ENCODE results near the gene NCCRP1. TPM values are rescaled to one million over a fixed set of nuclear protein-coding genes. Genes with fewer than 3 reads are reported as not detected.

NCCRP1 gene
- total and polyA plus RNA-seq, 4 donors: 0.05 to 0.97 (median 0.17) TPM

- peaks cover 0 to 5% (median 0%) of the 10 kb centered on the region in 5 donors for H3K4me1 ChIP-seq (ENCODE audit: control insufficient read depth in 5 of 5, insufficient read depth in 5 of 5, low read length in 5 of 5)
- no peaks in the 10 kb centered on the region for H3K9me3 ChIP-seq (ENCODE audit: control insufficient read depth in 4 of 4, insufficient read depth in 3 of 4, low read length in 3 of 4)
- H3K9ac ChIP-seq (ENCODE audit: insufficient read depth in 1 of 2, low read length in 2 of 2): no peak overlapping the region
- no peak for TF ChIP-seq CTCF (IDR thresholded peaks at IDR 0.05; ENCODE audit: control extremely low read depth, extremely low read depth)
- peaks cover 0 to 24% (median 14%) of the 10 kb centered on the region in 3 donors for H3K27me3 ChIP-seq (ENCODE audit: control insufficient read depth in 3 of 3, insufficient read depth in 3 of 3, low read length in 2 of 3)
- H3K27ac ChIP-seq (ENCODE audit: low read depth in 1 of 2, low read length in 1 of 2): no peak overlapping the region
- ATAC-seq (ENCODE audit: insufficient read depth, low FRiP score) (no peak), DNase-seq (no peak)
- 21 to 25% methylated on average over 7 of the region's 7 CpGs for WGBS, 2 donors
- H3K36me3 ChIP-seq (ENCODE audit: control insufficient read depth in 4 of 4, insufficient read depth in 4 of 4, low read length in 4 of 4): no peaks in the 10 kb centered on the region
- no peak overlapping the region for H3K4me3 ChIP-seq
These were observed 444 bp upstream of the NCCRP1 start for GRCh38 chr19:39196320-39196719.

- Histone ChIP-seq H3K27me3 (ENCODE audit: control insufficient read depth in 3 of 3, insufficient read depth in 3 of 3, low read length in 2 of 3) (peaks cover 0 to 34% (median 18%) of the 10 kb centered on the region in 3 donors), H3K9me3 (ENCODE audit: control insufficient read depth in 4 of 4, insufficient read depth in 3 of 4, low read length in 3 of 4) (no peaks in the 10 kb centered on the region), H3K36me3 (ENCODE audit: control insufficient read depth in 4 of 4, insufficient read depth in 4 of 4, low read length in 4 of 4) (no peaks in the 10 kb centered on the region), H3K27ac (ENCODE audit: low read depth in 1 of 2, low read length in 1 of 2) (no peak overlapping the region), H3K9ac (ENCODE audit: insufficient read depth in 1 of 2, low read length in 2 of 2) (no peak overlapping the region), H3K4me3 (no peak overlapping the region), H3K4me1 (ENCODE audit: control insufficient read depth in 5 of 5, insufficient read depth in 5 of 5, low read length in 5 of 5) (peaks cover 0 to 5% (median 0%) of the 10 kb centered on the region in 5 donors)
- WGBS, 2 donors: 52 to 63% methylated on average over 5 of the region's 5 CpGs
- TF ChIP-seq CTCF (IDR thresholded peaks at IDR 0.05; ENCODE audit: control extremely low read depth, extremely low read depth): no peak
- ATAC-seq (ENCODE audit: insufficient read depth, low FRiP score): no peak
- no peak for DNase-seq
These were observed 1.0 kb downstream of the NCCRP1 start for GRCh38 chr19:39197808-39198207.

GRCh38 chr19:39199025-39199424 is 2.3 kb downstream of the NCCRP1 start:
- H3K27me3 ChIP-seq (ENCODE audit: control insufficient read depth in 3 of 3, insufficient read depth in 3 of 3, low read length in 2 of 3): peaks cover 0 to 39% (median 18%) of the 10 kb centered on the region in 3 donors
- H3K9me3 ChIP-seq (ENCODE audit: control insufficient read depth in 4 of 4, insufficient read depth in 3 of 4, low read length in 3 of 4): no peaks in the 10 kb centered on the region
- DNase-seq: peak; percentile 66 to 74 (median 66)

More at GRCh38 chr19:39199025-39199424, 2.3 kb downstream of the NCCRP1 start:
- Histone ChIP-seq H3K36me3 (ENCODE audit: control insufficient read depth in 4 of 4, insufficient read depth in 4 of 4, low read length in 4 of 4) (no peaks in the 10 kb centered on the region), H3K4me1 (ENCODE audit: control insufficient read depth in 5 of 5, insufficient read depth in 5 of 5, low read length in 5 of 5) (peaks cover 0 to 5% (median 0%) of the 10 kb centered on the region in 5 donors), H3K4me3 (no peak overlapping the region), H3K27ac (ENCODE audit: low read depth in 1 of 2, low read length in 1 of 2) (no peak overlapping the region), H3K9ac (ENCODE audit: insufficient read depth in 1 of 2, low read length in 2 of 2) (no peak overlapping the region)
- WGBS, 2 donors: 41 to 60% methylated on average over 11 of the region's 11 CpGs
- TF ChIP-seq CTCF (IDR thresholded peaks at IDR 0.05; ENCODE audit: control extremely low read depth, extremely low read depth): no peak
- ATAC-seq (ENCODE audit: insufficient read depth, low FRiP score): no peak
